HG02610 (cell line): Measurements from ENCODE around the gene GNA14.
"Not testable (repeated sequence)": the region's sequence is repeated elsewhere in the genome, so short reads cannot be mapped to it uniquely, and the experiment has no call there.

Experiments
- ATAC-seq: cut with Tn5 transposase; IDR thresholded peaks from one replicate; pipeline ENCODE4 v1.9.1; 2021; ENCODE audit warnings: mild to moderate bottlenecking, moderate library complexity; ENCODE audit not compliant: unreplicated experiment

The GNA14 gene

DNA sequence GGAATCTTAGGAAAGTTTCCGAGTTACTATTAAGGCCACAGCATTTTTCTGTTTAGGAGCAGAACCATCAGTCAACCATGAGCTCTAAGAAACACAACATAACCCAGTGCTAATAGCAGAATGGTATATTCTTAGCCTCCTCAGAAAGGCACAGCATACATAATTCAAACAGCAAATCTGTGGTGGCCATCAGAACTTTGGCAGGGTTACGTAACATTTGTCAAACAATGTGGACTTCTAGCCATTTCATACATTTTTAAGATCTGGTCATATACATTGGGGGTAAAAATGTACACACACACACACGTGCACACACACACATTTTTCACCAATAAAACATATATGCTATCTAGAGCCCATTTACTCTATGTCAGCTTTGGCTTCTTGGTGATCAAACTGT, 225.2 kb downstream of the GNA14 start:
- ATAC-seq = no peak

GRCh38 chr9:77421506-77422265, 226.4 kb downstream of the GNA14 start:
- no peak for ATAC-seq

- ATAC-seq = no peak
Measured at GRCh38 chr9:77420641-77421040, 227.5 kb downstream of the GNA14 start.

DNA sequence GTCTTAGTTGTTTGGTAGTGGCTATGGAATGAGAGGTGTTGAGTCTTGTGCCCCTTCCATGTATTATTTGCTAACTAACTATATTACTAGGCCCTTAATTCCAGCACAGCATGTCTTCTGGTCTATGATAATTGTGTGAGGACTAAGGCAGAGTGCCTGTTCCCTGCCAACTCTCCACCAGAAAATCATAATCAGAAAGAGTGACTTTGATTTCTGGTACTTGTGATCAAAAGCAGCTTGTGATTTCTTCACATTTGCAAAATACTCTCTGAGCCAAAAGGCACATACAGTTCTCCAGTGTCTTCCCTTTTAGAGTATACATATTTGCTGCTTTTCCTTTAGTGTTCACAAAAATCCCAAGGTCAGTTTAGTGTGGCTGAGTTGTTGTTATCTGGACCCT, 229.9 kb downstream of the GNA14 start:
- no peak for ATAC-seq

GRCh38 chr9:77417566-77417965, 230.6 kb downstream of the GNA14 start:
- ATAC-seq = no peak

DNA sequence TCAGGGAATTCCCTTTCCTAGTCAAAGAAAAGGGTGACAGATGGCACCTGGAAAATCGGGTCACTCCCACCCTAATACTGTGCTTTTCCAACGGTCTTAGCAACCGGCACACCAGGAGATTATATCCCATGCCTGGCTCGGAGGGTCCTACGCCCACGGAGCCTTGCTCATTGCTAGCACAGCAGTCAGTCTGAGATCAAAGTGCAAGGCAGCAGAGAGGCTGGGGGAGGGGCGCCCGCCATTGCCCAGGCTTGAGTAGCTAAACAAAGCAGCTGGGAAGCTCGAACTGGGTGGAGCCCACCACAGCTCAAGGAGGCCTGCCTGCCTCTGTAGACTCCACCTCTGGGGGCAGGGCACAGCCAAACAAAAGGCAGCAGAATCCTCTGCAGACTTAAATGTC, 239.6 kb downstream of the GNA14 start:
- ATAC-seq = not testable (repeated sequence)

GRCh38 chr9:77403239-77403638, 244.9 kb downstream of the GNA14 start:
- ATAC-seq = no peak

DNA sequence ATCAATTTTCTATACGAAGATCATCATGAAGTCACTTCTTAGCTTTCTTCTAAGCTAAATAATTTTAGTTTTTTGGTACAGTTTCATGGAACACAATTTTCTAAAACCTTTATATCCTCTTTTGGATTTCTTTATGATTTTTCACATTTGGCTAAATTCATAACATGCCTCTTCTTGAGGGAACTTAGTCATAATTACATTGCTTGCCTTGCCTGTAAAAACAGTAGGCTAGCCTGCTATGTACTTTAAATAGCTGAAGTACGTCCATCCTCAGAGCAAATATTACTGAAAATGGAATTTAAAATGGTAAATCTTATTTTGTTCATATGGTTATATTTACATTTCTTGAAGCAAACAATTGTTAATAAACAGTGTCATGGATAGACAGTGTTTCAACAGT, 245.8 kb downstream of the GNA14 start:
- no peak for ATAC-seq

DNA sequence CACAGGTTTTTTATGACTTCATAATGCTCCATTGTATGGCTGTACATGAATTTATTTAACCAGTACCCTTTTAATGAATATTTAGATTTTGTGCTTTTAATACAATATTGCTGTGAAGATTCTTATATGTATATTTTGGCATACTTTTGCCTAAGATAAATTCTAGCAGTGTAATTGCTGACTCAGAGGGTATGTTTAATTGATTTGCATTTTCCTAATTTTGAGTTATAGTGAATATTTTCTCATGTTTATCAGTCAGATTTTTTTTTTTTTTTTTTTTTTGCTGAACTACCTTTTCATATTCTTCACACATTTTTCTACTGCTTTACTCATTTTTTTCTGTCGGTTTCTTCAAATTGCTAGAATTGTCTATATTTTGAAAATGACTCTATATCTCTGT, 248.2 kb downstream of the GNA14 start:
- no peak for ATAC-seq

GRCh38 chr9:77398581-77398980, 249.5 kb downstream of the GNA14 start:
- not testable (repeated sequence) for ATAC-seq

DNA sequence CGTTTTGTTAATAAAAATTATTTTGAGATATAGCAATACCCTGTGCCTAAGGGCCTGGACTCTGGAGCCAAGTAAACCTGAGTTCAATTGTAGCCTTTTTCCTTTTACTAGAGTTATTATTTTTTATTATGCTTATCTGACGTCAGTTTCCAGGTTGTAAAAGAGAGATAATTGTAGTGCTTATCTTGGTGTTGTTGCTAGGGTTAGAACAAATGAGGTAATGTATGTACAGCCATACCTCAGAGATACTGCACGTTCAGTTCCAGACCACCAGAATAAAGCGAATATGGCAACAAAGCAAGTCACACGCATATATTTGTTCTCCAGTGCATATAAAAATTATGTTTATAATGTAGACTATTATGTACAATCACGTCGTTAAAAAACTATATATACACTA, 255.8 kb downstream of the GNA14 start:
- no peak for ATAC-seq

DNA sequence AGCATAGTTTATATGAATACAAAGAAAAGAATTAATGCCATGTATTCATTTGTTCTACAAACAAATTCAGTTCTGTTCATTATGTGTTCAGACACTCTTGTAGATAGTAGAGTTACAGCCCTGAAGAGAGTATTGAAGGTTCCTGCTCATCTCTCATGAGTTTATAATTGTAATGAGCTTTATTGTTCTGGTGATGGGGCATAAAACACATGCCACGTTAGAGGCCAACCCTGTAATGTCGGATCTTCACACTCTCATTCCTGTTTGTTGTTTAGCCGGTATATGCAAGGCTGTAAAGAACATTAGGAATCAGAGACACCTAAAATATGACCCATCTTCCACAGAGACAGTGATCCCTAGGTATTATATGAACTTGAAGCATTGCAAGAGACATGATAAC, 256.3 kb downstream of the GNA14 start:
- no peak for ATAC-seq

DNA sequence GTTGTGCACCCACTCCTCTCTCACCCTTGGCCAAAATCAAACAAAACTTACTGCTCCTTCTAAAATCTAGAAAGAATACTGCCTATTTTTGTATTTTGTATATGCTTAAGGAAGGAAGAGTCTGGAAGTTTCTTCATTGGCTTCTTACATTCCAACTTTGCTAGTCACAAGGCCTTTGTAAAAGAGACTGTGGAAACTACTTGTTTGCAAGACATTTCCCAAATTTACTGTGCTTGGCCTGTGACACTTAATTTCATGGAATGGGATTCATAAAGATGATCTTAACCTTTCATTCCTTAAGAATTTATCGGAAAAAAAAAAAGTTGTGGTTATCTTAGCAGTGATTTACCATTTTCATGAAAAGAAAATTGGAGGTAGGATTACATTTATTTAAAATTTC, 261.9 kb downstream of the GNA14 start:
- ATAC-seq = no peak

DNA sequence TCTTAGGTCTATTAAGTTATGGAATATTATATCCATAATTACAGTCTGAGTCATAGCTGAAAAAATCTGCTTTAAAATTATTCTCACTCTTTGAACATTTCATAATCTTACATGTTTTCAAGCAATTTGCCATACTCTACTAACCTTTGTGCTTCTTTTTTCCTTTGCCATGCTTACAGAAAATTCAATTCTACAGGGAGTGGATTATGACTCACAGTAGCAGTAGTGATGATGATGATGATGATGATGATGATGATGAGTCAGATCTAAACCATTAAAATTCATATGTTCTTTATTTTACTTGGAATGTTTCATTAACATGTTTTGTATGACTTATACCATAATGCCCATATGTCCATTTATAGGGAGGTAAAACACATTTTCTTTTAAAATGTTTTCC, 263.7 kb downstream of the GNA14 start:
- ATAC-seq = no peak

DNA sequence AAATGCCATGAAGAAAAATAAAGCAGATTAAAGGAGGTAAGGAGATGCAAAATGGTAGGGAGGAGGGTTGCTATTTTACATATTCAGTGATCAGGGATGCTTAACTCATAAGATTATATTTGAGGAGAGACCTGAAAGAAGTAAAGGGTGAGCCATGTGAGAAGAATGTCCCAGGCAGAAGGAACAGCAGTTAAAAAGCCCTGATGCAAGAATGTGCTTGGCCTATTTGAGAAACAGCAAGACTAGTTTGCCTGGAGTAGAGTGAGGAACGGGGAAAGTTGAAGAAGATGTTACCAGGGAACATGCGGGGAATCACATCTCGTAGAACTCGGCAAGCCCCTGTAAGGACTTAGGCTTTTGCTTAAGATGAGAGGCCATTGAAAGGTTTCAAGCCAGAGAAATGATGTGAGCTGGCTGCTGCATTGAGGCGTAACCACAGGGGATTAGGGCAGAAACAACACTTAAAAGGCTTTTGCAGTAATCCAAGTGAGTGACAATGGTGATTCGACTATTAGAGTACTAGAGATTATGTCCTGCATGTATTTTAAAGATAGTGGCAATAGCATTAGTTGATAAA, 272.1 kb downstream of the GNA14 start:
- no peak for ATAC-seq

DNA sequence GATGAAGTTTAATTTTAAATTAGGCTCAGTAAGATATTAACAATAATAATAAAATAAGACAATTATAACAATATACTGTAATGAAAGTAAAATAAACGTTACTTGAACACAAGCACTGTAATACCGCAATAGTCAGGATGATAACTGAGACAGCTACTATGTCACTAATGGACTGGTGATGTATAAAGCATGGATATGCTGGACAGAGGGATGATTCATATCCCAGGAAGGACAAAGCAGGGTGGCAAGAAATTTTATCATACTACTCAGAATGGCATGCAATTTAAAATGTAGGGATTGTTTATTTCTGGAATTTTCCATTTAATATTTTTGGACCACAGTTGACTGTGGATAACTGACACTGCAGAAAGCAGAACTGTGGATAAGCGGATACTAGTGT, 273.9 kb downstream of the GNA14 start:
- ATAC-seq = no peak
